Sigmoid colon (tissue), 7 donors: Measurements from ENCODE around the gene IER2. TPM values are rescaled to one million over a fixed set of nuclear protein-coding genes. Genes with fewer than 3 reads are reported as not detected.
A peak's percentile ranks its signal among the peaks of the same experiment; 100 is the strongest.

ENCODE experiments used
- DNase-seq: peaks from one replicate; pipeline ENCODE4 v3.0.0-alpha.2; 2019
- H3K27ac ChIP-seq, 4 donors: fragments of 200-600 bp; sonication (generic); one replicate each; pipeline ENCODE4 v1.5.1; 2016 to 2019; ENCODE audit warnings: mild to moderate bottlenecking in 1 of 4
- H3K27me3 ChIP-seq, 3 donors: fragments of 200-600 bp; sonication (generic); one replicate each; pipeline ENCODE4 v1.5.1; 2019; ENCODE audit warnings: mild to moderate bottlenecking in 1 of 3
- H3K36me3 ChIP-seq, 4 donors: fragments of 200-600 bp; sonication (generic); one replicate each; pipeline ENCODE4 v1.5.1; 2016 to 2019
- H3K4me1 ChIP-seq, 4 donors: fragments of 200-600 bp; sonication (generic); one replicate each; pipeline ENCODE4 v1.5.1; 2017 to 2019
- H3K4me3 ChIP-seq, 4 donors: fragments of 200-600 bp; sonication (generic); one replicate each; pipeline ENCODE4 v1.5.1; 2017 to 2019; ENCODE audit warnings: mild to moderate bottlenecking in 2 of 4, moderate library complexity in 1 of 4
- H3K9me3 ChIP-seq, 4 donors: fragments of 200-600 bp in 3 of 4; sonication (generic) in 3 of 4; one replicate each; pipeline versions ENCODE4 v1.5.1 to v1.6.1; 2013 to 2019
- CTCF ChIP-seq, 4 experiments: fragments of 450-650 bp in 3 of 4; fragments of 200-600 bp in 1 of 4; IDR thresholded peaks; one replicate each; pipeline ENCODE4 v1.5.1; 2016 to 2019; ENCODE audit warnings: antibody characterized with exemption in 4 of 4, mild to moderate bottlenecking in 3 of 4, moderate library complexity in 2 of 4
- EP300 ChIP-seq, 4 donors: sonication (generic); formaldehyde crosslinking; IDR thresholded peaks; one replicate each; pipeline ENCODE4 v1.6.1; 2017; ENCODE audit warnings: antibody characterized with exemption in 4 of 4
- POLR2A ChIP-seq, 2 donors: fragments of 450-650 bp; IDR thresholded peaks; one replicate each; pipeline ENCODE4 v1.6.1; 2016; ENCODE audit warnings: antibody characterized with exemption in 2 of 2, mild to moderate bottlenecking in 2 of 2, moderate library complexity in 2 of 2
- POLR2AphosphoS5 ChIP-seq, 4 donors: sonication (generic); formaldehyde crosslinking; IDR thresholded peaks; one replicate each; pipeline ENCODE4 v1.6.1; 2017; ENCODE audit warnings: antibody characterized with exemption in 4 of 4
- WGBS, 2 donors: extraction: QIAGEN DNeasy Blood & Tissue Kit; methylation state at CpG; one replicate each; pipeline ENCODE4 v1.1.7; 2013; 5-methylcytosine and 5-hydroxymethylcytosine counted together
- intact Hi-C: fragments of 100-400 bp; cut with DNase I; formaldehyde crosslinking; loops from one replicate; pipeline ENCODE4 v1.15.1; 2023
- polyA plus RNA-seq, 3 donors: library from polyadenylated mRNA; stranded (reverse); fragments of 200-250 nt; gene quantifications; one replicate each; pipeline ENCODE4 v1.2.3, GENCODE V29; 2013
- total RNA-seq, 4 donors: library from RNA; depleted of rRNA; stranded (reverse); fragments of >200 nt; gene quantifications; one replicate each; pipeline ENCODE4 v1.1.0, GENCODE V29; 2016
- donor health status: healthy with polysubstance abuse.
- donor health status: Bipolar disorder and iron deficiency.
- donor health status: healthy.

IER2 gene
- total and polyA plus RNA-seq, 7 donors: 30.3 to 215 (median 138) TPM

- WGBS, 2 donors: 67 to 83% methylated on average over 1 of the region's 1 CpG
- Histone ChIP-seq H3K36me3 (peaks cover 0 to 3% (median 0%) of the 10 kb centered on the region in 4 donors), H3K9me3 (no peaks in the 10 kb centered on the region), H3K4me1 (peaks cover 0 to 7% (median 2%) of the 10 kb centered on the region in 4 donors), H3K4me3 (no peak overlapping the region), H3K27me3 (no peaks in the 10 kb centered on the region), H3K27ac (no peak overlapping the region)
- intact Hi-C loops: no loop called here
- DNase-seq: no peak
- TF ChIP-seq POLR2A (IDR thresholded peaks at IDR 0.05) (no peak), EP300 (IDR thresholded peaks at IDR 0.05) (no peak), CTCF (IDR thresholded peaks at IDR 0.05) (no peak), POLR2AphosphoS5 (IDR thresholded peaks at IDR 0.05) (no peak)
These were observed 21.6 kb upstream of the IER2 start for GRCh38 chr19:13128583-13128982.

GRCh38 chr19:13129384-13129783 is 20.8 kb upstream of the IER2 start:
- no peak overlapping the region for H3K4me3 ChIP-seq
- H3K27ac ChIP-seq: no peak overlapping the region
- 95 to 96% methylated on average over 9 of the region's 9 CpGs for WGBS, 2 donors
- TF ChIP-seq EP300 (IDR thresholded peaks at IDR 0.05): no peak
- no peak for TF ChIP-seq CTCF (IDR thresholded peaks at IDR 0.05)
- no peak for TF ChIP-seq POLR2AphosphoS5 (IDR thresholded peaks at IDR 0.05)
- no peak for TF ChIP-seq POLR2A (IDR thresholded peaks at IDR 0.05)
- H3K4me1 ChIP-seq: peaks cover 0 to 15% (median 5%) of the 10 kb centered on the region in 4 donors
- no peaks in the 10 kb centered on the region for H3K9me3 ChIP-seq
- no peak for DNase-seq
- intact Hi-C loops: no loop called here
- no peaks in the 10 kb centered on the region for H3K27me3 ChIP-seq
- H3K36me3 ChIP-seq: peaks cover 0 to 3% (median 0%) of the 10 kb centered on the region in 4 donors

- WGBS, 2 donors: 42 to 80% methylated on average over 3 of the region's 3 CpGs
- H3K27me3 ChIP-seq: no peaks in the 10 kb centered on the region
- no peak for DNase-seq
- no peaks in the 10 kb centered on the region for H3K9me3 ChIP-seq
- H3K36me3 ChIP-seq: peaks cover 0 to 13% (median 3%) of the 10 kb centered on the region in 4 donors
- H3K4me3 ChIP-seq: no peak overlapping the region
- no peak overlapping the region for H3K27ac ChIP-seq
- intact Hi-C loops: no loop called here
- peaks cover 0 to 27% (median 9%) of the 10 kb centered on the region in 4 donors for H3K4me1 ChIP-seq
- no peak for TF ChIP-seq POLR2AphosphoS5 (IDR thresholded peaks at IDR 0.05)
- TF ChIP-seq EP300 (IDR thresholded peaks at IDR 0.05): no peak
- TF ChIP-seq POLR2A (IDR thresholded peaks at IDR 0.05): no peak
- TF ChIP-seq CTCF (IDR thresholded peaks at IDR 0.05): no peak
These were observed 19.2 kb upstream of the IER2 start for GRCh38 chr19:13130886-13131490.

- TF ChIP-seq EP300 (IDR thresholded peaks at IDR 0.05) (no peak), CTCF (IDR thresholded peaks at IDR 0.05) (no peak), POLR2A (IDR thresholded peaks at IDR 0.05) (no peak)
- Histone ChIP-seq H3K27ac (peak overlapping the region in 2 of 4 donors; percentile 36 to 60), H3K36me3 (peaks cover 0 to 26% (median 16%) of the 10 kb centered on the region in 4 donors), H3K4me1 (peaks cover 0 to 27% (median 9%) of the 10 kb centered on the region in 4 donors), H3K9me3 (no peaks in the 10 kb centered on the region), H3K27me3 (no peaks in the 10 kb centered on the region), H3K4me3 (no peak overlapping the region)
- intact Hi-C loops: no loop called here
- DNase-seq: no peak
- WGBS, 2 donors: 80 to 85% methylated on average over 8 of the region's 8 CpGs
These were observed 17.6 kb upstream of the IER2 start for GRCh38 chr19:13132471-13133180.
